H1 (cell line): ENCODE data around the gene LMO2. TPM values are rescaled to one million over a fixed set of nuclear protein-coding genes. Genes with fewer than 3 reads are reported as not detected.

Experiments
- CTCF ChIA-PET: fragments of 300-600 bp; sonication (Branson Sonifier 250); formaldehyde crosslinking; loops from one replicate; lab custom pipeline; 2021; ENCODE audit not compliant: partially characterized antibody; lab: Charles Lee
- POLR2A ChIA-PET: fragments of 300-600 bp; sonication (Branson Sonifier 250); formaldehyde crosslinking; loops from one replicate; lab custom pipeline; 2021; ENCODE audit warnings: inconsistent platforms; ENCODE audit not compliant: partially characterized antibody; lab: Charles Lee
- DNase-seq, 2 experiments: peaks; one replicate each; pipeline versions ENCODE4 v3.0.0 to v3.0.0-alpha.2; 2010 to 2022; ENCODE audit warnings: low spot score in 2 of 2, low read depth in 1 of 2, mixed read lengths in 1 of 2
- FAIRE-seq: peaks from 2 replicates; lab custom pipeline; 2011; peaks lifted over from hg19 to GRCh38; lab: Jason Lieb, UNC
- H2AFZ ChIP-seq: 2 replicates; pipeline ENCODE4 v1.8.1; 2012; ENCODE audit warnings: low read length, inconsistent platforms
- H2AK5ac ChIP-seq: 2 replicates; pipeline ENCODE4 v1.6.1; 2013; ENCODE audit warnings: low read depth, low read length
- H2BK120ac ChIP-seq: replicated peaks from 2 replicates; pipeline ENCODE3; 2013; ENCODE audit warnings: low read depth, low read length, inconsistent platforms
- H2BK12ac ChIP-seq: 2 replicates; pipeline ENCODE4 v1.6.1; 2013; ENCODE audit warnings: low read depth, low read length
- H2BK15ac ChIP-seq: 2 replicates; pipeline ENCODE4 v1.6.1; 2013; ENCODE audit warnings: low read length
- H2BK20ac ChIP-seq: 2 replicates; pipeline ENCODE4 v1.6.1; 2013; ENCODE audit warnings: low read length
- H2BK5ac ChIP-seq: 2 replicates; pipeline ENCODE4 v1.6.1; 2013; ENCODE audit warnings: low read depth, low read length
- H3K14ac ChIP-seq: 2 replicates; pipeline ENCODE4 v1.6.1; 2013; ENCODE audit warnings: inconsistent platforms; ENCODE audit not compliant: insufficient read length
- H3K18ac ChIP-seq: 2 replicates; pipeline ENCODE4 v1.6.1; 2013; ENCODE audit warnings: low read length; ENCODE audit errors: extremely low read depth
- H3K23ac ChIP-seq: 2 replicates; pipeline ENCODE4 v1.6.1; 2013; ENCODE audit warnings: inconsistent platforms; ENCODE audit not compliant: insufficient read length
- H3K23me2 ChIP-seq: 2 replicates; pipeline ENCODE4 v1.6.1; 2013; ENCODE audit warnings: low read depth, low read length
- H3K27ac ChIP-seq: 2 replicates; pipeline ENCODE4 v1.6.1; 2011; ENCODE audit warnings: low read depth, low read length, inconsistent platforms
- H3K27me3 ChIP-seq, 4 experiments: replicated peaks in 1 of 4; 1 replicate in 1 of 4; 2 replicates in 3 of 4; pipeline versions ENCODE4 v1.6.1 to v1.8.1; 2011 to 2013; ENCODE audit warnings: low read length in 3 of 4, mild to moderate bottlenecking in 3 of 4, inconsistent platforms in 2 of 4, mixed read lengths in 2 of 4, moderate library complexity in 1 of 4; ENCODE audit not compliant: control insufficient read depth in 3 of 4, insufficient read depth in 3 of 4; ENCODE audit errors: extremely low read depth in 1 of 4
- H3K36me3 ChIP-seq, 4 experiments: 2 replicates each; pipeline versions ENCODE4 v1.6.1 to v1.8.1; 2011 to 2013; ENCODE audit warnings: mild to moderate bottlenecking in 4 of 4, low read length in 3 of 4, moderate library complexity in 2 of 4, control low read depth in 1 of 4, inconsistent platforms in 1 of 4; ENCODE audit not compliant: insufficient read depth in 4 of 4, control insufficient read depth in 2 of 4
- H3K4ac ChIP-seq: replicated peaks from 2 replicates; pipeline ENCODE3; 2013; ENCODE audit warnings: low read length, low read depth, mixed read lengths, inconsistent platforms; ENCODE audit not compliant: insufficient read length
- H3K4me1 ChIP-seq, 4 experiments: replicated peaks in 1 of 4; 1 replicate in 1 of 4; 2 replicates in 3 of 4; pipeline versions ENCODE4 v1.6.1 to v1.8.1; 2011 to 2013; ENCODE audit warnings: low read length in 3 of 4, inconsistent platforms in 2 of 4, mixed read lengths in 1 of 4; ENCODE audit not compliant: insufficient read depth in 4 of 4, control insufficient read depth in 3 of 4
- H3K4me2 ChIP-seq, 2 experiments: 2 replicates each; pipeline versions ENCODE4 v1.6.1 to v1.8.1; 2011 to 2013; ENCODE audit warnings: low read depth in 2 of 2, low read length in 2 of 2, control low read depth in 1 of 2, inconsistent platforms in 1 of 2, mild to moderate bottlenecking in 1 of 2; ENCODE audit not compliant: insufficient read depth in 1 of 2
- H3K4me3 ChIP-seq, 4 experiments: fragments of 200-600, 300-600 bp in 1 of 4; sonication (generic), shearing (Covaris generic), sonication (Bioruptor Twin) in 1 of 4; 2 replicates each; pipeline versions ENCODE4 v1.5.1 to v1.8.1; 2011 to 2016; ENCODE audit warnings: low read length in 4 of 4, low read depth in 3 of 4, control low read depth in 2 of 4, inconsistent platforms in 2 of 4, mild to moderate bottlenecking in 2 of 4, mixed read lengths in 1 of 4, moderate library complexity in 1 of 4; ENCODE audit not compliant: insufficient read depth in 2 of 4; ENCODE audit errors: extremely low read depth in 1 of 4
- H3K56ac ChIP-seq: replicated peaks from 2 replicates; pipeline ENCODE3; 2013; ENCODE audit warnings: low read depth, mild to moderate bottlenecking, mixed read lengths, low read length, inconsistent platforms; ENCODE audit not compliant: insufficient read length
- H3K79me1 ChIP-seq: 2 replicates; pipeline ENCODE4 v1.6.1; 2013; ENCODE audit warnings: low read depth, low read length, control low read depth
- H3K79me2 ChIP-seq, 2 experiments: 2 replicates each; pipeline versions ENCODE4 v1.6.1 to v1.8.1; 2012 to 2013; ENCODE audit warnings: low read length in 2 of 2, mild to moderate bottlenecking in 2 of 2, inconsistent platforms in 1 of 2; ENCODE audit not compliant: insufficient read depth in 2 of 2, control insufficient read depth in 1 of 2
- H3K9ac ChIP-seq, 4 experiments: replicated peaks in 1 of 4; 1 replicate in 1 of 4; 2 replicates in 3 of 4; pipeline versions ENCODE4 v1.6.1 to v1.8.1; 2011 to 2013; ENCODE audit warnings: low read depth in 3 of 4, low read length in 3 of 4, control low read depth in 2 of 4, mild to moderate bottlenecking in 2 of 4, moderate library complexity in 2 of 4, inconsistent platforms in 1 of 4; ENCODE audit errors: extremely low read depth in 1 of 4
- H3K9me3 ChIP-seq, 2 experiments: 2 replicates each; pipeline versions ENCODE4 v1.6.1 to v1.8.1; 2012 to 2013; ENCODE audit warnings: mild to moderate bottlenecking in 2 of 2, moderate library complexity in 2 of 2, control low read depth in 1 of 2, inconsistent platforms in 1 of 2, low read depth in 1 of 2, low read length in 1 of 2, mixed read lengths in 1 of 2; ENCODE audit not compliant: insufficient read depth in 2 of 2
- H4K20me1 ChIP-seq, 2 experiments: replicated peaks in 1 of 2; 2 replicates each; pipeline versions ENCODE3 to v1.8.1; 2011 to 2013; ENCODE audit warnings: inconsistent platforms in 2 of 2, low read length in 2 of 2, mild to moderate bottlenecking in 1 of 2; ENCODE audit not compliant: insufficient read depth in 2 of 2, control insufficient read depth in 1 of 2
- H4K5ac ChIP-seq: 2 replicates; pipeline ENCODE4 v1.6.1; 2013; ENCODE audit warnings: low read length, low read depth, mixed read lengths, inconsistent platforms; ENCODE audit not compliant: insufficient read length
- H4K8ac ChIP-seq: 2 replicates; pipeline ENCODE4 v1.8.0; 2013; ENCODE audit warnings: mild to moderate bottlenecking, moderate library complexity, low read length, inconsistent platforms; ENCODE audit not compliant: insufficient read depth; ENCODE audit errors: extremely low read depth
- H4K91ac ChIP-seq: replicated peaks from 2 replicates; pipeline ENCODE3; 2013; ENCODE audit warnings: low read length, mixed read lengths, inconsistent platforms; ENCODE audit not compliant: insufficient read length
- CBX5 ChIP-seq: fragments of 300-800, 300-1000 bp; sonication (generic); IDR thresholded peaks from 2 replicates; pipeline ENCODE4 v1.7.1; 2016; ENCODE audit warnings: antibody characterized with exemption, low read length, low read depth
- CHD1 ChIP-seq: IDR thresholded peaks from 2 replicates; pipeline ENCODE4 v1.6.1; 2012; ENCODE audit warnings: low read depth, low read length, improper control_type of control experiment
- JUN ChIP-seq: IDR thresholded peaks from 2 replicates; pipeline ENCODE4 v1.6.1; 2011; ENCODE audit warnings: low read depth, mild to moderate bottlenecking, improper control_type of control experiment, low read length
- RAD21 ChIP-seq, 2 experiments: IDR thresholded peaks in 1 of 2; conservative IDR thresholded peaks in 1 of 2; 2 replicates each; pipeline ENCODE4 v1.6.1; 2011; ENCODE audit warnings: low read depth in 2 of 2, low read length in 2 of 2, improper control_type of control experiment in 1 of 2, inconsistent platforms in 1 of 2, mild to moderate bottlenecking in 1 of 2, moderate library complexity in 1 of 2
- RBBP5 ChIP-seq: IDR thresholded peaks from 2 replicates; pipeline ENCODE4 v1.7.1; 2012; ENCODE audit warnings: low read depth, mild to moderate bottlenecking, inconsistent platforms, low read length, moderate library complexity, borderline replicate concordance
- SIN3A ChIP-seq, 2 experiments: IDR thresholded peaks in 1 of 2; conservative IDR thresholded peaks in 1 of 2; 2 replicates each; pipeline ENCODE4 v1.6.1; 2011 to 2012; ENCODE audit warnings: low read length in 2 of 2, improper control_type of control experiment in 1 of 2, low read depth in 1 of 2, mild to moderate bottlenecking in 1 of 2
- WGBS, 2 experiments: shearing (Covaris generic) in 1 of 2; methylation state at CpG; one replicate each; pipeline versions ENCODE4 v1.1.6 to v1.1.7; 2013 to 2015; ENCODE audit warnings: low lambda C conversion rate in 2 of 2, mixed read lengths in 2 of 2, inconsistent platforms in 1 of 2, low coverage in 1 of 2, missing lambda C conversion rate in 1 of 2; ENCODE audit not compliant: insufficient replicate concordance in 2 of 2, insufficient coverage in 1 of 2, insufficient read length in 1 of 2; ENCODE audit errors: extremely low coverage in 1 of 2, missing lambda C conversion rate in 1 of 2; 5-methylcytosine and 5-hydroxymethylcytosine counted together
- polyA plus RNA-seq, 7 experiments: library from polyadenylated mRNA; depleted of rRNA in 3 of 7; stranded (reverse) in 5 of 7; unstranded in 2 of 7; fragments of >200 nt in 5 of 7; fragments of 200-250 nt in 2 of 7; gene quantifications; 1 replicate in 5 of 7; 2 replicates in 1 of 7; 4 replicates in 1 of 7; pipeline versions ENCODE4 v1.2.1 to v1.2.3, GENCODE V29; 2011 to 2013; ENCODE audit warnings: missing spikeins in 2 of 7, mixed read lengths in 2 of 7
- total RNA-seq: library from RNA; stranded (reverse); fragmentation: NEBNext Ultra II Directional; extraction: Animal tissue kit (Norgen Biotek cat#: 25700); gene quantifications from 2 replicates; pipeline ENCODE4 v1.2.1, GENCODE V29; 2021

The LMO2 gene
- total and polyA plus RNA-seq, 2 of the 8 experiments (the other 6 are each of a cell fraction or from before 2014, with no cell fraction given) = 1.6 to 2.7 TPM

- Histone ChIP-seq H3K36me3 (no peaks in the 10 kb centered on the region), H3K27me3 (no peaks in the 10 kb centered on the region), H4K20me1 (no peaks in the 10 kb centered on the region), H3K14ac (no peak overlapping the region), H3K4me3 (no peak overlapping the region), H3K4me2 (no peak overlapping the region), H3K56ac (no peak overlapping the region), H3K18ac (no peak overlapping the region), H4K91ac (no peak overlapping the region), H3K4me1 (peaks cover 0 to 9% (median 4%) of the 10 kb centered on the region in 4 experiments; a peak in 2 of 7 replicates), H2AK5ac (no peak overlapping the region), H2BK120ac (no peak overlapping the region), H2BK15ac (no peak overlapping the region), H3K9me3 (no peaks in the 10 kb centered on the region), H3K4ac (no peak overlapping the region), H2AFZ (no peak overlapping the region), H3K9ac (no peak overlapping the region), H3K23ac (no peak overlapping the region), H3K27ac (no peak overlapping the region), H3K79me1 (no peaks in the 10 kb centered on the region), H4K5ac (no peak overlapping the region), H2BK20ac (no peak overlapping the region), H2BK5ac (no peak overlapping the region), H3K79me2 (no peaks in the 10 kb centered on the region), H2BK12ac (no peak overlapping the region), H3K23me2 (no peaks in the 10 kb centered on the region), H4K8ac (no peak overlapping the region)
- no peak for FAIRE-seq
- TF ChIP-seq RBBP5 (no peak), CHD1 (no peak), SIN3A (conservative IDR thresholded peaks at IDR 0.05 in 1 of 2, IDR thresholded peaks at IDR 0.05 in 1 of 2; ENCODE audit: low read depth in 1 of 2, low read length in 2 of 2) (no peak), JUN (no peak), RAD21 (IDR thresholded peaks at IDR 0.05 in 1 of 2, conservative IDR thresholded peaks at IDR 0.05 in 1 of 2; ENCODE audit: low read depth in 2 of 2, low read length in 2 of 2) (no peak), CBX5 (no peak)
- CTCF ChIA-PET = interaction anchor here (0.6 to 2.7 kb wide), 6 partner anchors 8 to 243 kb away, joined by 3 to 10 read pairs (median 4); no protein-coding TSS in a partner anchor
- DNase-seq = no peak
- WGBS, 2 experiments = 94% methylated on average over 1 of the region's 1 CpG; no CpG with 5 or more reads in 1 of the 2 experiments
- POLR2A ChIA-PET = no interaction called here
Observed at GRCh38 chr11:33931067-33931466, 39.2 kb upstream of the LMO2 start.
